Naive B cell (primary cell): ENCODE measurements around the gene CPB2. TPM values are rescaled to one million over a fixed set of nuclear protein-coding genes. Genes with fewer than 3 reads are reported as not detected.
A peak's percentile ranks its signal among the peaks of the same experiment; 100 is the strongest.

Source experiments
- ATAC-seq, 2 donors: fragments of 150-1000 bp; cut with Tn5 transposase; 2 replicates each; pipeline ENCODE4 v1.10.0; 2021; ENCODE audit warnings: low read depth in 2 of 2, mild to moderate bottlenecking in 2 of 2, moderate library complexity in 2 of 2
- DNase-seq: peaks from one replicate; pipeline ENCODE4 v3.0.0; 2022
- H3K27ac Mint-ChIP-seq, 6 donors: one replicate each; pipeline ENCODE4 v1.8.0; 2020 to 2022; ENCODE audit warnings: mild to moderate bottlenecking in 6 of 6, mixed read lengths in 6 of 6, moderate library complexity in 5 of 6, inconsistent platforms in 2 of 6
- H3K27me3 Mint-ChIP-seq, 3 donors: one replicate each; pipeline ENCODE4 v1.8.0; 2021 to 2022; ENCODE audit warnings: mixed read lengths in 3 of 3, mild to moderate bottlenecking in 1 of 3
- H3K36me3 Mint-ChIP-seq, 2 donors: one replicate each; pipeline ENCODE4 v1.8.0; 2020 to 2022; ENCODE audit warnings: mixed read lengths in 2 of 2, inconsistent platforms in 1 of 2, mild to moderate bottlenecking in 1 of 2
- H3K4me1 Mint-ChIP-seq, 3 donors: one replicate each; pipeline ENCODE4 v1.8.0; 2020 to 2022; ENCODE audit warnings: mixed read lengths in 3 of 3, inconsistent platforms in 1 of 3, mild to moderate bottlenecking in 1 of 3, moderate library complexity in 1 of 3
- H3K4me3 Mint-ChIP-seq, 8 donors: one replicate each; pipeline ENCODE4 v1.8.0; 2020 to 2022; ENCODE audit warnings: mild to moderate bottlenecking in 8 of 8, mixed read lengths in 8 of 8, moderate library complexity in 8 of 8, inconsistent platforms in 2 of 8
- H3K9me3 Mint-ChIP-seq, 7 donors: one replicate each; pipeline ENCODE4 v1.8.0; 2020 to 2022; ENCODE audit warnings: mixed read lengths in 7 of 7, mild to moderate bottlenecking in 5 of 7, inconsistent platforms in 2 of 7, moderate library complexity in 1 of 7
- polyA plus RNA-seq, 6 donors: library from polyadenylated mRNA; unstranded; fragments of 300-500 nt; fragmentation: Illumina TruSeq; gene quantifications; one replicate each; pipeline ENCODE4 v1.2.3, GENCODE V29; 2021; ENCODE audit warnings: low read depth in 6 of 6

The CPB2 gene
- polyA plus RNA-seq, 6 donors from 2014 or later = 0.20 TPM; not detected in 5

DNA sequence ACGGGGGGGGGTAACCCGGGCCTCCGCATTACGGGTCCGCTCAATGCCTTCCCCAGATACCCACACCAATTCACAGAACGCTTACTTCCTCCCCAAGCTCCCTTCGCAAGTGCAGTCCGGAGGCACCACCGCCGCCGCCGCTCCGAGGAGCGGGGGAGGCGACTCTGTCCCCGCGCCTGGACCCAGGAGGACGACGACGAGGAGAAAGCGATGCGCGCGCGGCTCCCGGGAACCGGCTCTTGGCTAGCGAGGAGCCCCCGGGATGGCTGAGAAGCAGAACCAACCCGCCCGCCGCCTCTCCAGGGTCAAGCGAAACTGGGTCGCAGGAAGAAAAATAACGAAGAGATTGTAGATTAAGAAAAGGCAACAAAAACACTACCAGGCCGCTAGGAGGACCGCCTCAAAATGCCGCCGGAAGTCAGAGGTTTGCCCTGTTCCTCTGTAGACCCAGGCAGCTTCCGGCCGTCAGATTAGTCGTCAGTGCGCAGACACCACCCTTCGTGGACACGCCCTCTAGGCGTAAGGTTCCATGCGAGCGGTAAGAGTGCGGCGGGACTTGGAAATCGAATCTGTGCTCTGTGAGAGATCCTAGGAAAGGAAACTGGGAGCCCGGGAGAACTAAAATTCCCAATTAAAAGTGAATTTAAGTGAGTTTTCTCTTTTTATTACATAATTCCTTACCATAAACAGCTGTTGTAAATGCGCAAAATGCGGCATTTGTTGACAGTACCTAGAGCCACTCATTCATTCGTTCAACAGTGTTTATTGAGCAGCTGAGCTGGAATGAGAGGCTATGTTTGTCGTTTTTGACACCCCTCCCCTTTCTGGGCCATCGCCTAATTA is 52.3 kb downstream of the CPB2 start, which contains the start of gene ZC3H13:
ZC3H13 (minus strand) TSS at position 428 of the 843 bp plus-strand sequence. CDS start 7,239 bp downstream, outside the sequence.
- Mint-ChIP-seq H3K27me3 (peaks cover 11 to 12% (median 12%) of the 10 kb centered on the region in 3 donors), H3K36me3 (peaks cover 0 to 4% of the 10 kb centered on the region in 2 donors), H3K9me3 (no peaks in the 10 kb centered on the region), H3K4me3 (peak within 1 kb of the TSS; percentile 90 to 99 (median 96)), H3K4me1 (peaks cover 21 to 43% (median 26%) of the 10 kb centered on the region in 3 donors), H3K27ac (peak within 1 kb of the TSS; percentile 95 to 99 (median 98))
- DNase-seq (peak; percentile 93), ATAC-seq (peak; percentile 96)

DNA sequence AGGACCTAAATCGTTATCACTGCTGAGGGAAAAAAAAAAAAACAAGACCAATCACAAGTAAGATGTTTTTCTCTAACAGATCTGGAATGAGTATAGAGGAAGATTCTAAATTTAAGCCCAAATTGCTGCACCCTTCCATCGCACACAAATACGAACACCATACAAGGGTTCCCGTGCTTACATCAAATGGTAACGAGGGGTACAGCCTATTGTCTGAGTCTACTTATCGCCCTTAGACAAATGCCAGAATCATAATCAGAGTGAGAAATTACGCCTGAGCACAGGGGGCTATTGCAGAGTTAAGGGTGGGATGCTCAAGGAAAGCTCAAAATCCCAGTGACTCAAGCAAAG is 52.9 kb downstream of the CPB2 start:
- peak overlapping the region; percentile 90 to 99 (median 96) for H3K4me3 Mint-ChIP-seq
- no peaks in the 10 kb centered on the region for H3K9me3 Mint-ChIP-seq
- peaks cover 11 to 12% (median 11%) of the 10 kb centered on the region in 3 donors for H3K27me3 Mint-ChIP-seq
- peaks cover 0 to 4% of the 10 kb centered on the region in 2 donors for H3K36me3 Mint-ChIP-seq
- no peak for DNase-seq
- H3K27ac Mint-ChIP-seq = peak overlapping the region; percentile 95 to 99 (median 98)
- ATAC-seq = peak; percentile 7 to 18
- H3K4me1 Mint-ChIP-seq = peaks cover 21 to 43% (median 26%) of the 10 kb centered on the region in 3 donors

DNA sequence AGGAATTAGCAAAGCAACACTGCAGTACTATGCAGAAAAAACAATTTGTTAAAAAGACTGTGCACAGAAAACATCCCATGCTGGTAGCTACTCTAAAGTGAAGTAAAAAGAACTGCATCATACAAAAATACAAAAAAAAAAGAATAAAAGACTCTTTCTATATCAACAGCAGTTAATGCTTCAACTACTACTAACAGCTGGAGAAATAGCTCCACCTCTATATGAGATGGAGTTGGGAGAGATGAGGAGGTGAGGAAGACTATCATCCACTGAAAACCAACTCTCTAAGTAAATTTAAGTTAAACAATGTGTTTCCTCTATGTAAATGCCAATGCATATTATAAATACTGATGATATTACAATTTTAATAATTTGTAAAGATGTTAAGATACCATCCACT is 54.1 kb downstream of the CPB2 start:
- H3K27ac Mint-ChIP-seq = peak overlapping the region in 1 of 6 donors; percentile 83
- peak overlapping the region in 4 of 8 donors; percentile 6 to 90 (median 18) for H3K4me3 Mint-ChIP-seq
- peaks cover 21 to 43% (median 26%) of the 10 kb centered on the region in 3 donors for H3K4me1 Mint-ChIP-seq
- DNase-seq = no peak
- ATAC-seq = no peak
- H3K27me3 Mint-ChIP-seq = peaks cover 0 to 3% (median 0%) of the 10 kb centered on the region in 3 donors
- no peaks in the 10 kb centered on the region for H3K9me3 Mint-ChIP-seq
- no peaks in the 10 kb centered on the region for H3K36me3 Mint-ChIP-seq

DNA sequence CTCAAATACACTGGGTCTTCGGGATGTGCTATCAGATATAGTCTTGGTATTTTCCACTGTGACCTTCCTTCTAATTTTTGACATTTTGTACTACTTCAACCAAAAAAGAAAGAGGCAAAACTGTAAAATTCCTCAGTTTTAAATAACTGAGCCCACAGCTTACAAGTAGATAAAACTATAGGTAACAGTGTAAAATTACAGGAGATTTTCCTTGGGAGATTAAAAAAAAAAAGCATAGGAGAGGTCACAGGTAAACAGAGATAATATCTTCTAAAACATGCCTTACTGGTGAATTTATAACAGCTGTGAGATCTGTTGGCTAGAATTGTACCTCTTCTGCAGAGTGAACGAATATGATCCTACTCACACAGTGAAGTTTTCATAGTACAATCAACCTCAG is 59.4 kb downstream of the CPB2 start:
- Mint-ChIP-seq H3K4me3 (no peak overlapping the region), H3K9me3 (no peaks in the 10 kb centered on the region), H3K4me1 (peaks cover 10 to 24% (median 12%) of the 10 kb centered on the region in 3 donors), H3K27ac (no peak overlapping the region), H3K36me3 (no peaks in the 10 kb centered on the region), H3K27me3 (no peaks in the 10 kb centered on the region)
- ATAC-seq = no peak
- no peak for DNase-seq

DNA sequence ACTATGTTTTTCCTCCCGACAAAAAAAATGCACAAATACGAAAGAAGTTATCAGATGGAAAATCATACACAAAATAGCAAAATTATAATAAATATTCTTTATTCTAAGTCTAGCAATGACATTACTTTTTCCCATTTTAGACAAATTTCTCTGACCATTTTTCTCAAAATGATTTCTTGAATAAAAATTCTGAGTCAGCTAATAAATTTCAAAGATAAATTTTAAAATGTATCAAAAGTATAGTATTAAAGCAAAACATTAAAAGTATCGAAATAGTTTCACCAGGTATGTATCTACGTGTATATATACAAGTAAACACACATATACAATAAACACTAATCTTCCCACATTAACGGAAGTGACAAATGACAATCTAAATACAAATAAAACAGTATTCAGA is 61.2 kb downstream of the CPB2 start:
- no peaks in the 10 kb centered on the region for H3K36me3 Mint-ChIP-seq
- no peaks in the 10 kb centered on the region for H3K9me3 Mint-ChIP-seq
- DNase-seq (no peak), ATAC-seq (no peak)
- H3K4me1 Mint-ChIP-seq = peaks cover 7 to 12% (median 11%) of the 10 kb centered on the region in 3 donors
- no peak overlapping the region for H3K4me3 Mint-ChIP-seq
- H3K27ac Mint-ChIP-seq = no peak overlapping the region
- H3K27me3 Mint-ChIP-seq = no peaks in the 10 kb centered on the region

DNA sequence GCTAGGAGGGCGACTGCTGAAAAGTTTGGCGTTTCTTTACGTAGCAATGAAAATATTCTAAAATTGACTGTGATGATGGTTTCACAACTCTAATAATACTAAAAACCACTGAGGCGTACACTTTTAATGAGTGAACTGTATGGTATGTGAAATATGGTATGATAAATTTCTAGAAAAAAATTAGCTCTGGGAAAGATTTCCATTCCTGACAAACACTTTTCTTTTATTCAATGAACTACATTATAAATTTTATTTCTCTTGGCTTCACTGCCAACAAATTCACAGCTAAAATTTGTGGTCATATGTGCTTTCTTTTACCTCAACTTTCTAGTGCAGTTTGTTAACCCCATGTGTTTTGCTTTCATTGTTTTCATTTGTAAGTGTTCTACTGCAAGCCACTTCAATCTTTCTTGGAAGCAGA is 63.4 kb downstream of the CPB2 start:
- ATAC-seq = no peak
- Mint-ChIP-seq H3K27me3 (no peaks in the 10 kb centered on the region), H3K36me3 (peaks cover 8 to 9% of the 10 kb centered on the region in 2 donors), H3K4me1 (peaks cover 6 to 10% (median 7%) of the 10 kb centered on the region in 3 donors), H3K4me3 (no peak overlapping the region), H3K27ac (no peak overlapping the region), H3K9me3 (no peaks in the 10 kb centered on the region)
- DNase-seq = no peak

DNA sequence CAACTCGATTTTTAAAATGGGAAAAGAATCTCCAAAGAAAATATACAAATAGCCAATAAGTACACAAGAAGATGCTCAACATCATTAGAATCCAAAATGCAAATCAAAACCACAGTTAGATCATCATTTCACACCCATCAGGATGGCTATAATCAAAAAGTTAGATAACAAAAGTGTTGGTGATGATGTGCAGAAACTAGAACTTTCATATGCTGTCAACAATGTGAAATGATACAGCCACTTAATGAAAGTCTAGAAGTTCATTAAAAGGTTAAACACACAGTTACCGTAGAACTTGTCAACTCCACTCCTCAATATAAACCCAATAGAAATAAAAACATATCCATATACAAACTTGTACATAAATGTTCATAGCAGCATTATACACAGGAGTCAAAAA is 64.1 kb downstream of the CPB2 start:
- no peaks in the 10 kb centered on the region for H3K27me3 Mint-ChIP-seq
- peaks cover 14 to 15% of the 10 kb centered on the region in 2 donors for H3K36me3 Mint-ChIP-seq
- H3K4me3 Mint-ChIP-seq = no peak overlapping the region
- H3K9me3 Mint-ChIP-seq = no peaks in the 10 kb centered on the region
- H3K27ac Mint-ChIP-seq = peak overlapping the region in 1 of 6 donors; percentile 53
- peaks cover 6 to 10% (median 7%) of the 10 kb centered on the region in 3 donors for H3K4me1 Mint-ChIP-seq
- no peak for DNase-seq
- no peak for ATAC-seq

DNA sequence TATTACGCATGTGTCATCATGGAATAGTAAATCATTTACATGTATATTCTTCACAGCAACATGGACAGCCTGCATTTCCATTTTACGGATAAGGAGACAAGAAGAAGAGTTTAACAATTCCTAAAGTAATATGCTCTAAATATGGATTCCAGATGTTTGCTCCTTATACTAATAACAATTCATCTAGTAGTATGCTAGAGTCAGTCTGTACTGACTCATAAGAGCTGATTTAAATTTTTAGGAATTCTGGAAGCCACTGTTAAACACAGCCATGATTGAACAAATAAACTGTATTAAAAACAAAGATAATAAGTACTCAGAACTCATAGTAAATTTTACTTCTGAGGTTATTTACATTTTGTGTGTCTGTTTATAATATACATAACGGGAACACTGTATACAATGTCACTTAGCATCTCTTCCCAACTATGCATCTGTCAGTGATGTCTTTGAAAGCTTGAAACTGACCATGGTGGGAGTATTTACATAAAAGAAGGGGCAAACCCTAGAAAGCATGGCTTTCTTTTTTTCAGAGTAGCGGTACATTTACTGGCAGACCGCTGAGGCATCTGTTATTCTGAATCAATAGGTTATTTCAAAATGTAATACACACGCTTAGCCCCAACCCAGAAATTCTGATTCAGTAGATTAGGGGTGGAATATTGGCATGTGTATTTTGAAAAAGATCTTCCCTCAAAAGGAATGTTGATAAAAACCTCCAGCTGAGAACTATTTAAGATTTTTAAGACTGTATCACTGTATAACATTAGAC is 65.2 kb downstream of the CPB2 start:
- DNase-seq = no peak
- Mint-ChIP-seq H3K36me3 (peaks cover 23% of the 10 kb centered on the region in 2 donors), H3K27ac (no peak overlapping the region)

DNA sequence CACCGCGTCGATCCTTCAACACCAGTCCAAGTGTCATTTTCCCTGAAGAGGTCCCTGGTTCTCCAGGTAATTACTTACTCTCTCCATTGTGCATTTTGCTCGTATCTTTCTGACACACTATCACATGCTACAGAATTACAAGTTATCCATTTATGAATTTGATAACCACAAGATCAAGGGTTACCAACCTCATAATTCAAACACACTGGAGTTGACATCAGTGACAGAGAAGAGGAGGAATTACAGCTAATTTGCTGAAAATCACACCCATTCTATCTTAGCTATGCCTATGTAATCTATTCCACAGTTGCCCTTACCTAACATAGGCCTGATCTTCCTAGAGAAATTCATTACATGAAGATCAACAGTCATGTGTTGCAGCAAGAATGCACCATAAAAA is 66.5 kb downstream of the CPB2 start:
- H3K27ac Mint-ChIP-seq = peak overlapping the region in 2 of 6 donors; percentile 21 to 70
- H3K27me3 Mint-ChIP-seq = no peaks in the 10 kb centered on the region
- H3K4me1 Mint-ChIP-seq = peaks cover 3 to 6% (median 6%) of the 10 kb centered on the region in 3 donors
- peaks cover 33 to 35% of the 10 kb centered on the region in 2 donors for H3K36me3 Mint-ChIP-seq
- H3K9me3 Mint-ChIP-seq = no peaks in the 10 kb centered on the region
- DNase-seq = no peak
- H3K4me3 Mint-ChIP-seq = no peak overlapping the region
- ATAC-seq = no peak

More for the DNA sequence above, 65.2 kb downstream of the CPB2 start:
- no peak overlapping the region for H3K4me3 Mint-ChIP-seq
- H3K9me3 Mint-ChIP-seq = no peaks in the 10 kb centered on the region
- no peak for ATAC-seq
- H3K27me3 Mint-ChIP-seq = no peaks in the 10 kb centered on the region
- peaks cover 3 to 6% (median 6%) of the 10 kb centered on the region in 3 donors for H3K4me1 Mint-ChIP-seq

DNA sequence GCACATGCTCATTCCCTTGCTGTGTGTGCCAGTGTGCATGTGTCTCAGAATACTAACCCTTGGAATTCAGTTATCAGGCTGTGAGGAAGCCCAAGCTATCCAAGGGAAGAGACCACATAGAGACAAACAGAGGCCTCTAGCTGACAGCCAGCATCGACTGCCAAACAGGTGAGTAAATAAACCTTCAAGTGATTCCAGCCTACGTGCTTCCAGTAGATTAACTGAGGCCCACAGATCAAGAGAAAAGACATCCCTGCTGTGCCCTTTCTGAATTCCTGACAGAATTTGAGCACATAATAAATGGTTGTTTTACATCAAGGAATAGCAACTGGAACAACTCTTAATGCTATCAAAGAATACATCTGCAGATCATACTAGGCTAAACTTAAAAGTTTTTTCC is 69.8 kb downstream of the CPB2 start:
- Mint-ChIP-seq H3K9me3 (peaks cover 0 to 13% (median 4%) of the 10 kb centered on the region in 7 donors), H3K27ac (no peak overlapping the region), H3K36me3 (peaks cover 52 to 60% of the 10 kb centered on the region in 2 donors), H3K27me3 (no peaks in the 10 kb centered on the region), H3K4me3 (no peak overlapping the region), H3K4me1 (peaks cover 6% of the 10 kb centered on the region in 3 donors)
- no peak for DNase-seq
- ATAC-seq = no peak

DNA sequence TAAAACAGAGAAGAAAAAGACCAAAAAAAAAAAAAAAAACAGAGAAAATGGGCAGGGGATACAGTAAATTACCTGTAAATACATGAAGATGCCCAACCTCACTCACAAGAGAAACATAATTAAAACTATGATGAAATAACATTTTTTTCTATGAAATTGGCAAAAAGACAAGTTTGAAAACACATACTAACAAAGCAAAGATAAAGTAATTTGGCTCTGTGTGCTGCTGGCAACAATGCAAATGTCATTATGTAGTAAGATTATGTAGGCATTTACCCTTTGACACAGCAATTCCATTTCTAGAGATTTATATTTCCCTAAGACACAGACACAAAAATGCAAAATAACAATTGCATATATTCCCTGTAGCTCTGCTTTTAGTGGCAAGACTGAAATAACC is 72.5 kb downstream of the CPB2 start:
- Mint-ChIP-seq H3K9me3 (peaks cover 0 to 26% (median 10%) of the 10 kb centered on the region in 7 donors), H3K36me3 (peaks cover 47 to 72% of the 10 kb centered on the region in 2 donors), H3K4me3 (no peak overlapping the region), H3K4me1 (peaks cover 4 to 6% (median 4%) of the 10 kb centered on the region in 3 donors), H3K27me3 (no peaks in the 10 kb centered on the region), H3K27ac (no peak overlapping the region)
- DNase-seq (no peak), ATAC-seq (no peak)

DNA sequence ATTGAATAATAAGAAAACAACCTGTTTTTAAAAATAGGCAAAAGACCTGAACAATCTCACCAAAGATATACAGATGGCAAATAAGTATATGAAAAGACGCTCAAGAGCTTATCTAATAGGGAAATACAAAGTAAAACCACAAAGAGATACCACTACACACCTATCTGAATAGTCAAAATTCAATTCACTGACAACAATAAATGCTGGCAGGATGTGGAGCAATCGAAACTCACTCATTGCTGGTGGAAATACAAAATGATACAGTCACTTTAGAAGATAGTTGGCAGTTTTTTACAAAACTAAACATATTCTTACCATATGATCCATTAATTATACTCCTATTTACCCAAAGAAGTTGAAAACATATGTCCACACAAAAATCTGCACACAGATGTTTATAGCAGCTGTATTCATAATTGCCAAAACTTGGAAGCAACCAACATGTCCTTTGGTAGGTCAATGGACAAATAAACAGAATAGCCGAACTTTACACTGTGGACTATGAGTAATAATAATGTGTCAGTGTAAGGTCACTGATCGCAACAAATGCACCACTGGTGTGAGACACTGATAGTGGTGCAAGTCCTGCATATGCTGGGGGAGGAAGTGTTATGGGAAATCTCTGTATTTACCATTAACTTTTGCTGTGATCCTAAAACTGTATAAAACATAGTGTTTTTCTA is 73.1 kb downstream of the CPB2 start:
- no peaks in the 10 kb centered on the region for H3K27me3 Mint-ChIP-seq
- peaks cover 47 to 74% of the 10 kb centered on the region in 2 donors for H3K36me3 Mint-ChIP-seq
- DNase-seq (no peak), ATAC-seq (no peak)
- peak overlapping the region in 1 of 6 donors; percentile 36 for H3K27ac Mint-ChIP-seq
- H3K4me3 Mint-ChIP-seq = no peak overlapping the region
- H3K9me3 Mint-ChIP-seq = peaks cover 0 to 26% (median 10%) of the 10 kb centered on the region in 7 donors
- peaks cover 2 to 6% (median 5%) of the 10 kb centered on the region in 3 donors for H3K4me1 Mint-ChIP-seq

DNA sequence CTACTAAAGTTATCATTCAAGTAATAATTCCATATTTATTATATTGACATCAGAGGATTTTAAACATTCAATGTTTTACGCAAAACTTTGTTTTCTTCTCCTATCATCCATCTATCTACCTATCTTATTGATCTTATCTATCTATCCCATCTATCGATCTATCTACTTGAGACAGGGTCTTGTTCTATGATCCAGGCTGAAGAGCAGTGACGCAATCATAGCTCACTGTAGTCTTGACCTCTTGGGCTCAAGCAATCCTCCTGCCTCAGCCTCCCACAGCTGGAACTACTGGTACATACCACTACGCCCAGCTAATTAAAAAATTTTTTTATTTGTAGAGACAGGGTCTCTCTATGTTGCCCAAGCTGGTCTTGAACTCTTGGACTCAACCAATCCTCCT is 79.7 kb downstream of the CPB2 start:
- Mint-ChIP-seq H3K9me3 (peaks cover 0 to 14% (median 7%) of the 10 kb centered on the region in 7 donors), H3K4me1 (peaks cover 2 to 8% (median 6%) of the 10 kb centered on the region in 3 donors), H3K36me3 (peaks cover 4 to 34% of the 10 kb centered on the region in 2 donors), H3K27ac (peak overlapping the region in 1 of 6 donors; percentile 46), H3K27me3 (no peaks in the 10 kb centered on the region), H3K4me3 (no peak overlapping the region)
- ATAC-seq (no peak), DNase-seq (no peak)
